H9 (cell line): ENCODE data around the gene SORBS1. TPM values are rescaled to one million over a fixed set of nuclear protein-coding genes. Genes with fewer than 3 reads are reported as not detected.
A peak's percentile ranks its signal among the peaks of the same experiment; 100 is the strongest.

ENCODE experiments used
- DNase-seq: peaks from one replicate; pipeline ENCODE4 v3.0.0-alpha.2; 2017
- H2AFZ ChIP-seq: one replicate; pipeline ENCODE4 v1.6.1; 2013; ENCODE audit warnings: mild to moderate bottlenecking, low read length, control low read depth, moderate library complexity
- H2AK5ac ChIP-seq: 2 replicates; pipeline ENCODE4 v1.6.1; 2013; ENCODE audit warnings: low read length, control low read depth, mixed read lengths; ENCODE audit not compliant: insufficient read length
- H2BK120ac ChIP-seq: one replicate; pipeline ENCODE4 v1.6.1; 2013; ENCODE audit warnings: low read depth, mild to moderate bottlenecking, low read length, control low read depth, inconsistent platforms; ENCODE audit not compliant: poor library complexity, severe bottlenecking
- H2BK12ac ChIP-seq: 2 replicates; pipeline ENCODE4 v1.6.1; 2013; ENCODE audit warnings: low read length, control low read depth, mixed read lengths, low read depth; ENCODE audit not compliant: insufficient read length
- H2BK15ac ChIP-seq: 2 replicates; pipeline ENCODE4 v1.6.1; 2013; ENCODE audit warnings: low read depth, low read length, control low read depth
- H2BK20ac ChIP-seq: one replicate; pipeline ENCODE4 v1.6.1; 2013; ENCODE audit warnings: low read depth, mild to moderate bottlenecking, low read length, control low read depth, inconsistent platforms; ENCODE audit not compliant: poor library complexity, severe bottlenecking
- H2BK5ac ChIP-seq: 2 replicates; pipeline ENCODE4 v1.6.1; 2013; ENCODE audit warnings: low read length, control low read depth, mixed read lengths; ENCODE audit not compliant: insufficient read length
- H3K14ac ChIP-seq: 2 replicates; pipeline ENCODE4 v1.6.1; 2013; ENCODE audit warnings: low read length, control low read depth; ENCODE audit not compliant: insufficient read depth
- H3K18ac ChIP-seq: 2 replicates; pipeline ENCODE4 v1.6.1; 2013; ENCODE audit warnings: low read depth, mild to moderate bottlenecking, mixed read lengths, low read length, control low read depth; ENCODE audit not compliant: insufficient read length
- H3K23ac ChIP-seq: 2 replicates; pipeline ENCODE4 v1.6.1; 2013; ENCODE audit warnings: low read length, control low read depth, mixed read lengths, low read depth; ENCODE audit not compliant: insufficient read length
- H3K23me2 ChIP-seq: 2 replicates; pipeline ENCODE4 v1.6.1; 2013; ENCODE audit warnings: low read depth, mild to moderate bottlenecking, mixed read lengths, low read length, control low read depth; ENCODE audit not compliant: insufficient read length, poor library complexity, severe bottlenecking
- H3K27ac ChIP-seq: 2 replicates; pipeline ENCODE4 v1.5.1; 2013; ENCODE audit warnings: low read length, control low read depth, mixed read lengths, low read depth; ENCODE audit not compliant: insufficient read length
- H3K27me3 ChIP-seq: 2 replicates; pipeline ENCODE4 v1.6.1; 2013; ENCODE audit warnings: low read length, control low read depth, inconsistent platforms; ENCODE audit not compliant: insufficient read depth
- H3K4ac ChIP-seq: 2 replicates; pipeline ENCODE4 v1.6.1; 2013; ENCODE audit warnings: low read depth, mild to moderate bottlenecking, control low read depth, inconsistent platforms, low read length, moderate library complexity
- H3K4me1 ChIP-seq: 2 replicates; pipeline ENCODE4 v1.6.1; 2013; ENCODE audit warnings: low read length, control low read depth, inconsistent platforms; ENCODE audit not compliant: insufficient read depth
- H3K4me2 ChIP-seq: 2 replicates; pipeline ENCODE4 v1.6.1; 2013; ENCODE audit warnings: low read length, control low read depth, mixed read lengths; ENCODE audit not compliant: insufficient read length, insufficient read depth
- H3K56ac ChIP-seq: 2 replicates; pipeline ENCODE4 v1.6.1; 2013; ENCODE audit warnings: low read depth, mild to moderate bottlenecking, mixed read lengths, low read length, control low read depth; ENCODE audit not compliant: insufficient read length
- H3K79me1 ChIP-seq: 2 replicates; pipeline ENCODE4 v1.6.1; 2013; ENCODE audit warnings: low read depth, mild to moderate bottlenecking, moderate library complexity, low read length, control low read depth, inconsistent platforms; ENCODE audit not compliant: insufficient read depth, poor library complexity, severe bottlenecking
- H3K79me2 ChIP-seq: 2 replicates; pipeline ENCODE4 v1.6.1; 2013; ENCODE audit warnings: low read length, control low read depth, inconsistent platforms; ENCODE audit not compliant: insufficient read depth
- H3K9ac ChIP-seq: 2 replicates; pipeline ENCODE4 v1.6.1; 2013; ENCODE audit warnings: low read length, control low read depth, mixed read lengths; ENCODE audit not compliant: insufficient read length; ENCODE audit errors: extremely low read depth
- H3K9me3 ChIP-seq: one replicate; pipeline ENCODE4 v1.6.1; 2013; ENCODE audit warnings: low read depth, low read length, inconsistent platforms; ENCODE audit not compliant: control insufficient read depth
- H3T11ph ChIP-seq: one replicate; pipeline ENCODE4 v1.6.1; 2013; ENCODE audit warnings: mild to moderate bottlenecking, low read length, control low read depth, inconsistent platforms
- H4K20me1 ChIP-seq: one replicate; pipeline ENCODE4 v1.6.1; 2013; ENCODE audit not compliant: control insufficient read depth, insufficient read length, insufficient read depth
- H4K5ac ChIP-seq: 2 replicates; pipeline ENCODE4 v1.6.1; 2013; ENCODE audit warnings: low read depth, mild to moderate bottlenecking, mixed read lengths, low read length, control low read depth; ENCODE audit not compliant: insufficient read length
- H4K8ac ChIP-seq: replicated peaks from 2 replicates; pipeline ENCODE4 v1.6.1; 2013; ENCODE audit warnings: low read length, control low read depth, mixed read lengths, low read depth; ENCODE audit not compliant: insufficient read length
- H4K91ac ChIP-seq: 2 replicates; pipeline ENCODE4 v1.6.1; 2013; ENCODE audit warnings: low read depth, mild to moderate bottlenecking, moderate library complexity, mixed read lengths, low read length, control low read depth; ENCODE audit not compliant: insufficient read length
- H3K27ac Mint-ChIP-seq, 3 experiments: 2 replicates in 2 of 3; 3 replicates in 1 of 3; pipeline ENCODE4 v1.8.0; 2020 to 2021; ENCODE audit warnings: mixed read lengths in 3 of 3, mild to moderate bottlenecking in 1 of 3, moderate library complexity in 1 of 3
- H3K27me3 Mint-ChIP-seq: 2 replicates; pipeline ENCODE4 v1.8.0; 2021; ENCODE audit warnings: low read depth, mild to moderate bottlenecking, moderate library complexity, mixed read lengths
- H3K36me3 Mint-ChIP-seq, 3 experiments: 2 replicates in 2 of 3; 3 replicates in 1 of 3; pipeline ENCODE4 v1.8.0; 2020 to 2021; ENCODE audit warnings: low read depth in 3 of 3, mixed read lengths in 3 of 3; ENCODE audit not compliant: insufficient read depth in 1 of 3
- H3K4me1 Mint-ChIP-seq, 2 experiments: 2 replicates each; pipeline ENCODE4 v1.8.0; 2020; ENCODE audit warnings: mixed read lengths in 2 of 2
- H3K4me3 Mint-ChIP-seq, 2 experiments: 2 replicates in 1 of 2; 3 replicates in 1 of 2; pipeline ENCODE4 v1.8.0; 2020 to 2021; ENCODE audit warnings: mild to moderate bottlenecking in 2 of 2, mixed read lengths in 2 of 2, moderate library complexity in 1 of 2
- H3K9me3 Mint-ChIP-seq, 2 experiments: 2 replicates in 1 of 2; 3 replicates in 1 of 2; pipeline ENCODE4 v1.8.0; 2020; ENCODE audit warnings: mild to moderate bottlenecking in 2 of 2, mixed read lengths in 2 of 2, moderate library complexity in 1 of 2
- WGBS: extraction: QIAGEN DNeasy Blood & Tissue Kit; methylation state at CpG from one replicate; pipeline ENCODE4 v1.1.7; 2013; ENCODE audit warnings: missing lambda C conversion rate, low lambda C conversion rate, mixed read lengths; ENCODE audit not compliant: insufficient read length; ENCODE audit errors: extremely low coverage; 5-methylcytosine and 5-hydroxymethylcytosine counted together
- total RNA-seq: library from RNA; stranded (reverse); gene quantifications from 2 replicates; pipeline ENCODE4 v1.2.1, GENCODE V29; 2021
- TF ChIP-seq, protein P1 (sequence below): fragments of 200-600 bp; sonication (generic); conservative IDR thresholded peaks from 3 replicates; pipeline ENCODE4 v1.8.0; 2021; ENCODE audit warnings: antibody characterized with exemption, mild to moderate bottlenecking

Gene SORBS1
- total RNA-seq, 1 experiment from 2014 or later: 24.3 TPM

GRCh38 chr10:95561864-95562177 is 650 bp upstream of the SORBS1 start:
- Histone ChIP-seq H4K5ac (no peak overlapping the region), H3K27me3 (no peaks in the 10 kb centered on the region), H2BK5ac (no peak overlapping the region), H4K91ac (no peak overlapping the region), H3K4me1 (peaks cover 12% of the 10 kb centered on the region), H3K79me2 (peaks cover 2% of the 10 kb centered on the region; the same call in 1 of the 2 replicates), H3K27ac (no peak overlapping the region), H3K4ac (no peak overlapping the region), H2AK5ac (no peak overlapping the region), H3K56ac (no peak overlapping the region), H3K9me3 (no peaks in the 10 kb centered on the region), H2BK20ac (no peak overlapping the region), H4K8ac (no peak overlapping the region), H3K14ac (no peak overlapping the region), H3K9ac (no peak overlapping the region), H3K4me2 (peak overlapping the region; percentile 30), H2AFZ (no peak overlapping the region), H2BK15ac (no peak overlapping the region), H3K23me2 (peaks cover 17% of the 10 kb centered on the region), H4K20me1 (no peaks in the 10 kb centered on the region), H3K79me1 (peaks cover 6% of the 10 kb centered on the region), H2BK12ac (no peak overlapping the region), H2BK120ac (no peak overlapping the region), H3K23ac (no peak overlapping the region), H3K18ac (no peak overlapping the region), H3T11ph (no peak overlapping the region)
- no CpG with 5 or more reads among the region's 7 CpGs for WGBS
- TF ChIP-seq, protein P1, sequence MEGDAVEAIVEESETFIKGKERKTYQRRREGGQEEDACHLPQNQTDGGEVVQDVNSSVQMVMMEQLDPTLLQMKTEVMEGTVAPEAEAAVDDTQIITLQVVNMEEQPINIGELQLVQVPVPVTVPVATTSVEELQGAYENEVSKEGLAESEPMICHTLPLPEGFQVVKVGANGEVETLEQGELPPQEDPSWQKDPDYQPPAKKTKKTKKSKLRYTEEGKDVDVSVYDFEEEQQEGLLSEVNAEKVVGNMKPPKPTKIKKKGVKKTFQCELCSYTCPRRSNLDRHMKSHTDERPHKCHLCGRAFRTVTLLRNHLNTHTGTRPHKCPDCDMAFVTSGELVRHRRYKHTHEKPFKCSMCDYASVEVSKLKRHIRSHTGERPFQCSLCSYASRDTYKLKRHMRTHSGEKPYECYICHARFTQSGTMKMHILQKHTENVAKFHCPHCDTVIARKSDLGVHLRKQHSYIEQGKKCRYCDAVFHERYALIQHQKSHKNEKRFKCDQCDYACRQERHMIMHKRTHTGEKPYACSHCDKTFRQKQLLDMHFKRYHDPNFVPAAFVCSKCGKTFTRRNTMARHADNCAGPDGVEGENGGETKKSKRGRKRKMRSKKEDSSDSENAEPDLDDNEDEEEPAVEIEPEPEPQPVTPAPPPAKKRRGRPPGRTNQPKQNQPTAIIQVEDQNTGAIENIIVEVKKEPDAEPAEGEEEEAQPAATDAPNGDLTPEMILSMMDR: no peak
- DNase-seq: no peak
- H3K9me3 Mint-ChIP-seq: peaks cover 0 to 2% of the 10 kb centered on the region in 2 experiments; a peak in 1 of 5 replicates
- H3K27ac Mint-ChIP-seq: no peak overlapping the region
- H3K27me3 Mint-ChIP-seq: peaks cover 9% of the 10 kb centered on the region
- peak overlapping the region; percentile 81 to 94 for H3K4me3 Mint-ChIP-seq
- peaks cover 34 to 39% of the 10 kb centered on the region in 2 experiments for H3K4me1 Mint-ChIP-seq
- H3K36me3 Mint-ChIP-seq: no peaks in the 10 kb centered on the region
